ENCODE measurements around the gene CAMK2D.

CAMK2D gene

DNA sequence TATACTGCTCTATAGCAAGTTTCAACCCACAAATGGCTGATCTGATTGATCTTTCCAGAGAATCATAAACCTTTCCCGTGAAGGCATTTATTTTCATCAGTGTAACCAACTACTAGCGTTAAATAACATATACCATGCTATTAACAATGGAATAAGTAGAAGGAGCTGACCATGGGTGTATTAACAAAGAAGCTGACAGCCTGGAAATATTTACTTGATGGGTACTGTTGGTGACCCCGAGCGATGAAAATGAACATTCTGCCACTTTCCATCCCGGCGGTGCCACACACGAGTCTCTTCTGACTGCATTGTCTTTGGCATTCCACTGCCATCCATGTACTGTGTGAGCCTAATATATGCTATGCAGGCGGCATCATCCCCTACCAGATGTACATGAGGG lies 304.4 kb downstream of the CAMK2D start:
- Mint-ChIP-seq H3K4me1 (peaks cover 26% of the 10 kb centered on the region), H3K9me3 (no peaks in the 10 kb centered on the region), H3K27ac (no peak overlapping the region), H3K27me3 (no peaks in the 10 kb centered on the region), H3K4me3 (no peak overlapping the region)
- ATAC-seq = no peak
- no peak for DNase-seq

- Mint-ChIP-seq H3K27ac (no peak overlapping the region), H3K4me1 (peaks cover 14% of the 10 kb centered on the region), H3K27me3 (no peaks in the 10 kb centered on the region), H3K9me3 (no peaks in the 10 kb centered on the region), H3K4me3 (no peak overlapping the region)
- no peak for ATAC-seq
- DNase-seq = no peak
Observed at GRCh38 chr4:113455061-113455460, 306.5 kb downstream of the CAMK2D start.

- no peak for DNase-seq
- H3K27ac Mint-ChIP-seq = peak overlapping the region in 1 of 2 donors; percentile 4
- no peak overlapping the region for H3K4me3 Mint-ChIP-seq
- H3K9me3 Mint-ChIP-seq = no peaks in the 10 kb centered on the region
- no peak for ATAC-seq
- H3K4me1 Mint-ChIP-seq = peaks cover 14% of the 10 kb centered on the region
- no peaks in the 10 kb centered on the region for H3K27me3 Mint-ChIP-seq
Observed at GRCh38 chr4:113452868-113453620, 308.5 kb downstream of the CAMK2D start.

DNA sequence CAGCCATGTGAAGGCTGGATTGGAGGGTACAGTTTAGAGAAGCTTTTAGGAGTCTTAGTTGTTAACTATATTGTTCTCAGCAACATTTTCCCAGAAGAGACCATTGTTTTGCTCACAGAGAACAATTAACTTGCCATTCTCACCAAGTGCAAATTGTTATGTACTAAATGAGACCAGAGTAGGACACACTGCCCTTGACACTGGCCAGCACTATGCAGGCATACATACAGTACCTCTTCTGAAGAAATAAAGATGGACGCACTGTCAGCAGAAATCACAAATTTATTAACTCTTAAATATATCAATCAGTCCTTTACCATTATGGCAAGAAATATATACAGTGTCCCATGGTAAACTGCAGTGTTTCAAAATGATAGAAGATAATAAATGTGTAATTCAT lies 309.4 kb downstream of the CAMK2D start:
- ATAC-seq = no peak
- Mint-ChIP-seq H3K27me3 (no peaks in the 10 kb centered on the region), H3K4me3 (no peak overlapping the region), H3K4me1 (peaks cover 14% of the 10 kb centered on the region), H3K27ac (no peak overlapping the region), H3K9me3 (no peaks in the 10 kb centered on the region)
- DNase-seq = no peak

- no peak overlapping the region for H3K27ac Mint-ChIP-seq
- no peak overlapping the region for H3K4me3 Mint-ChIP-seq
- no peak for DNase-seq
- peaks cover 22% of the 10 kb centered on the region for H3K4me1 Mint-ChIP-seq
- no peaks in the 10 kb centered on the region for H3K27me3 Mint-ChIP-seq
- H3K9me3 Mint-ChIP-seq = no peaks in the 10 kb centered on the region
- ATAC-seq = no peak
Observed at GRCh38 chr4:113450295-113451080, 311.1 kb downstream of the CAMK2D start.

- Mint-ChIP-seq H3K9me3 (no peaks in the 10 kb centered on the region), H3K27me3 (no peaks in the 10 kb centered on the region), H3K27ac (no peak overlapping the region), H3K4me1 (peaks cover 24% of the 10 kb centered on the region), H3K4me3 (no peak overlapping the region)
- ATAC-seq = no peak
- no peak for DNase-seq
Observed at GRCh38 chr4:113449410-113449974, 312.0 kb downstream of the CAMK2D start.

DNA sequence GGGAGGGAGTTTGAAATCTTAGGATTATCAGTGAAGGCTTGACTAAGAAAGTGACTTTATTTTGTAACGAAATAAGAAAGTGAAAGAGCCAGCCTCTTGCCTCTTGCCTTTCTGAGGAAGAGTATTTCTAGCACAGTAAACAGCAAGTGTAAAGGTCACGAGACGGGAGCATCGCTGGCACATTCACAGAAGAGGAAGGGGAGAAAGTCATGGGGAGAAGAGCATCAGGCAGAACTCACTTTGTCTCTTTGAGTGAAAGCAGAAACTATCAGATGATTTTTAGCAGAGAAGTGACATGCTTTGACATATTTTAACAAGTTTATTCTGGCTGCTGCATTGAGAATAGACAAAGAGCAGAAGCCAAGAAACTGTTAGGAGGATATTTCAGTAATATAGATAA lies 313.8 kb downstream of the CAMK2D start:
- H3K4me1 Mint-ChIP-seq = peaks cover 20% of the 10 kb centered on the region
- H3K4me3 Mint-ChIP-seq = no peak overlapping the region
- ATAC-seq (no peak), DNase-seq (no peak)
- H3K27ac Mint-ChIP-seq = no peak overlapping the region
- H3K9me3 Mint-ChIP-seq = peaks cover 4 to 7% of the 10 kb centered on the region in 2 donors
- no peaks in the 10 kb centered on the region for H3K27me3 Mint-ChIP-seq

- no peaks in the 10 kb centered on the region for H3K27me3 Mint-ChIP-seq
- H3K4me1 Mint-ChIP-seq = peaks cover 20% of the 10 kb centered on the region
- H3K4me3 Mint-ChIP-seq = no peak overlapping the region
- ATAC-seq (no peak), DNase-seq (no peak)
- H3K9me3 Mint-ChIP-seq = peaks cover 4 to 7% of the 10 kb centered on the region in 2 donors
- no peak overlapping the region for H3K27ac Mint-ChIP-seq
Observed at GRCh38 chr4:113447061-113447460, 314.5 kb downstream of the CAMK2D start.

GRCh38 chr4:113446019-113446418 lies 315.5 kb downstream of the CAMK2D start:
- DNase-seq = no peak
- Mint-ChIP-seq H3K9me3 (peaks cover 4 to 7% of the 10 kb centered on the region in 2 donors), H3K27me3 (no peaks in the 10 kb centered on the region), H3K4me1 (peaks cover 20% of the 10 kb centered on the region), H3K4me3 (no peak overlapping the region), H3K27ac (no peak overlapping the region)
- peak; percentile 66 for ATAC-seq

DNA sequence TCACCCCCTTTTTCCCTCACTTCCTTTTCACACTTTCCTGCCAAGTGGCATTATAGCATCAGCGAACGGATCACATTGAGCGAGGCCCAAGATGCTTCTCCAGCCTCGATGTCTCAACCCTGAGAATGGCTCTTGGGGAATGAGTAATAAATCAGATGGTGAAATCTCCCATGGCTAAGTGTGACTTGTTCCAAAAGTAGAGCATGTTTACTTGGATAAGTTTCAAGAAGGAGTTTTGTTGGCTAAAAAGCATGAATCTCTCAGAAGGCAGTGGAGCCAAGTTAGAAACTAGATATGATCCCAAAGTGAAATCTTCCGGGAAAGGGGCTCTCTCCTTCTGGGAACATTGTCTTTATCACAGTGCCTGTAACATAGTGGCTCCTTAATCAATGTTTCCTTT lies 316.3 kb downstream of the CAMK2D start:
- Mint-ChIP-seq H3K4me3 (no peak overlapping the region), H3K27ac (no peak overlapping the region)
- no peak for DNase-seq

DNA sequence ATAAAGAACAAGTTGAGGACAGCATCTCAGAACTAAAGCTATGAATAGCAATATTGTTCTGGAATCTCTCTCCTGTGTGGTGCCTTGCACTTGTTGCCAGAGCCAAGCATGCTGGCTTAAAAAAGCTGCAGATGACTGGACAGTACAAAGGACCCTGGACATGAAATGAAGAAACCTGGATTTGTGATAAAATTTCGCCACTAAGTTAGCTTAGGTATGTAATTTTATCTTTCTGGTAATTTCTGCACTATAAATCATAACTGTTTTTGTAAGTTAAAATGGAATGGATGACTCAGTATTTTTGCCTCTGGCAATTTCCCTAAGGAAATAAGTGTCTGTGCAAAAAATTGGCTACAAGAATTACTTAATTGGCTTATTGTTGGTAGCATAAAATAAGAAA lies 317.2 kb downstream of the CAMK2D start:
- peaks cover 20% of the 10 kb centered on the region for H3K4me1 Mint-ChIP-seq
- H3K4me3 Mint-ChIP-seq = no peak overlapping the region
- no peak overlapping the region for H3K27ac Mint-ChIP-seq
- no peak for ATAC-seq
- DNase-seq = no peak
- peaks cover 4 to 7% of the 10 kb centered on the region in 2 donors for H3K9me3 Mint-ChIP-seq
- H3K27me3 Mint-ChIP-seq = no peaks in the 10 kb centered on the region

More for the DNA sequence above, 316.3 kb downstream of the CAMK2D start:
- ATAC-seq = no peak
- Mint-ChIP-seq H3K4me1 (peaks cover 20% of the 10 kb centered on the region), H3K9me3 (peaks cover 4 to 7% of the 10 kb centered on the region in 2 donors), H3K27me3 (no peaks in the 10 kb centered on the region)

DNA sequence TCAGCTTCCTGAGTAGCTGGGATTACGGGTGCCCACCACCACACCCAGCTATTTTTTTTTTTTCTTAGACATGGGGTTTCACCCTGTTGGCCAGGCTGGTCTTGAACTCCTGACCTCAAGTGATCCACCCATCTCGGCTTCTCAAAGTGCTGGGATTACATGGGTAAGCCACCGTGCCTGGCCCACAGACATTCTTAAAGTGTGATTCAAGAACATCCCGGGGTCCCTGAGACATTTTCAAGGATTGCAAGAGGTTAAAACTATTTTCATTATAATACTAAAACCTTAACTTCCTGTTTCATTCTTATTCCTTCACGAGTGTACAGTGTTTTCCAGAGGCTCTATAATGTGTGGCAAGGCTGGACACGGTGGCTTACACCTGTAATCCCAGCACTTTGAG lies 318.7 kb downstream of the CAMK2D start:
- Mint-ChIP-seq H3K27ac (no peak overlapping the region), H3K4me3 (no peak overlapping the region)

GRCh38 chr4:113440371-113440770 lies 321.2 kb downstream of the CAMK2D start:
- ATAC-seq (no peak), DNase-seq (no peak)
- H3K27ac Mint-ChIP-seq = no peak overlapping the region
- peaks cover 7 to 14% of the 10 kb centered on the region in 2 donors for H3K9me3 Mint-ChIP-seq
- peaks cover 8% of the 10 kb centered on the region for H3K27me3 Mint-ChIP-seq
- no peak overlapping the region for H3K4me3 Mint-ChIP-seq
- H3K4me1 Mint-ChIP-seq = peaks cover 24% of the 10 kb centered on the region

More for the DNA sequence above, 318.7 kb downstream of the CAMK2D start:
- DNase-seq = no peak
- Mint-ChIP-seq H3K4me1 (peaks cover 20% of the 10 kb centered on the region), H3K27me3 (no peaks in the 10 kb centered on the region), H3K9me3 (peaks cover 4 to 7% of the 10 kb centered on the region in 2 donors)
- no peak for ATAC-seq

GRCh38 chr4:113438596-113438995 lies 322.9 kb downstream of the CAMK2D start:
- Mint-ChIP-seq H3K4me3 (no peak overlapping the region), H3K27me3 (peaks cover 11% of the 10 kb centered on the region), H3K4me1 (peaks cover 16% of the 10 kb centered on the region), H3K27ac (no peak overlapping the region), H3K9me3 (peaks cover 3 to 10% of the 10 kb centered on the region in 2 donors)
- DNase-seq = no peak
- ATAC-seq = no peak

- Mint-ChIP-seq H3K27ac (no peak overlapping the region), H3K4me3 (no peak overlapping the region), H3K4me1 (peaks cover 14% of the 10 kb centered on the region), H3K27me3 (peaks cover 16% of the 10 kb centered on the region), H3K9me3 (peaks cover 8 to 10% of the 10 kb centered on the region in 2 donors)
- DNase-seq (no peak), ATAC-seq (no peak)
Observed at GRCh38 chr4:113437129-113437528, 324.4 kb downstream of the CAMK2D start.

DNA sequence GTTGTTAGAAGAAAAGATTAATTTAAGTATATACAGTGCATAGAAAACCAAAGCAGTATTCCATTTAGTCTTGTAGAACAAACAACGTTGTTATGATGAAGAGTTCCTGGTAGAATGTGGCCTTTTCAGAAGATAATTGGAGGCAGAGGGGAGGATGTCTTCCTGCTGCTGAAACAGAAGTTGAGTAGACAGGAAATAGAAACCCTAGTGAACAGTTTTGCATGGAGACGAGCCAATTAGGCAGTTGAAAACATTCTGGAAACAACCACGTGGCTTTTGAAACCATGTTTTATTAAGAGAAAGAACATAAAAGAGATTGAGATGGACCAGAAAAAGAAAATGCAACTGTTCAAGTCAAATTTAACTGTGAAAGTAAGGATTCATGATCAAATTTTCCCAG lies 325.2 kb downstream of the CAMK2D start:
- DNase-seq = no peak
- no peak overlapping the region for H3K27ac Mint-ChIP-seq
- peaks cover 8 to 10% of the 10 kb centered on the region in 2 donors for H3K9me3 Mint-ChIP-seq
- H3K4me1 Mint-ChIP-seq = peaks cover 14% of the 10 kb centered on the region
- ATAC-seq = no peak
- H3K27me3 Mint-ChIP-seq = peaks cover 16% of the 10 kb centered on the region
- no peak overlapping the region for H3K4me3 Mint-ChIP-seq
